ENCODE data around the gene NCOA3.

NCOA3 gene

GRCh38 chr20:47622118-47622665, 120.5 kb downstream of the NCOA3 start:
- no peak for TF ChIP-seq EZH2phosphoT487 (IDR thresholded peaks at IDR 0.05; ENCODE audit: borderline replicate concordance, low read length)
- peaks cover 15% of the 10 kb centered on the region; the same call in 1 of the 2 replicates for H4K20me1 ChIP-seq (ENCODE audit: control insufficient read depth, insufficient read depth, low read depth, low read length)
- H3F3A ChIP-seq (ENCODE audit: control insufficient read depth, insufficient read depth) = peaks cover 66% of the 10 kb centered on the region
- H3K27me3 ChIP-seq (ENCODE audit: control insufficient read depth, low read length) = no peaks in the 10 kb centered on the region
- peaks cover 72% of the 10 kb centered on the region for H3K36me3 ChIP-seq (ENCODE audit: control insufficient read depth, low read length)
- H3K4me2 ChIP-seq (ENCODE audit: low read length) = no peak overlapping the region
- no peaks in the 10 kb centered on the region for H3K9me2 ChIP-seq (replicated peaks; ENCODE audit: control insufficient read depth, low read length)
- peaks cover 96% of the 10 kb centered on the region for H3K79me2 ChIP-seq (ENCODE audit: control insufficient read depth, low read length)
- no peaks in the 10 kb centered on the region for H3K9me3 ChIP-seq (ENCODE audit: control insufficient read depth, insufficient read depth, low read length)
- no peak overlapping the region for H3K4me3 ChIP-seq (ENCODE audit: low read length)
- H3K4me1 ChIP-seq (ENCODE audit: control insufficient read depth, low read length) = peaks cover 40% of the 10 kb centered on the region
- H3K27ac ChIP-seq (ENCODE audit: low read depth, low read length) = no peak overlapping the region

GRCh38 chr20:47623206-47623605, 121.5 kb downstream of the NCOA3 start:
- H3F3A ChIP-seq (ENCODE audit: control insufficient read depth, insufficient read depth) = peaks cover 60% of the 10 kb centered on the region
- H3K9me2 ChIP-seq (replicated peaks; ENCODE audit: control insufficient read depth, low read length) = no peaks in the 10 kb centered on the region
- H3K4me3 ChIP-seq (ENCODE audit: low read length) = no peak overlapping the region
- H3K4me1 ChIP-seq (ENCODE audit: control insufficient read depth, low read length) = peaks cover 32% of the 10 kb centered on the region
- peaks cover 15% of the 10 kb centered on the region; the same call in 1 of the 2 replicates for H4K20me1 ChIP-seq (ENCODE audit: control insufficient read depth, insufficient read depth, low read depth, low read length)
- TF ChIP-seq EZH2phosphoT487 (IDR thresholded peaks at IDR 0.05; ENCODE audit: borderline replicate concordance, low read length) = no peak
- TF ChIP-seq CTCF (IDR thresholded peaks at IDR 0.05; ENCODE audit: low read depth, low read length, poor library complexity, severe bottlenecking) = no peak
- no peaks in the 10 kb centered on the region for H3K27me3 ChIP-seq (ENCODE audit: control insufficient read depth, low read length)
- no peaks in the 10 kb centered on the region for H3K9me3 ChIP-seq (ENCODE audit: control insufficient read depth, insufficient read depth, low read length)
- peaks cover 93% of the 10 kb centered on the region for H3K79me2 ChIP-seq (ENCODE audit: control insufficient read depth, low read length)
- H3K4me2 ChIP-seq (ENCODE audit: low read length) = no peak overlapping the region
- no peak overlapping the region for H3K27ac ChIP-seq (ENCODE audit: low read depth, low read length)
- peaks cover 75% of the 10 kb centered on the region for H3K36me3 ChIP-seq (ENCODE audit: control insufficient read depth, low read length)

DNA sequence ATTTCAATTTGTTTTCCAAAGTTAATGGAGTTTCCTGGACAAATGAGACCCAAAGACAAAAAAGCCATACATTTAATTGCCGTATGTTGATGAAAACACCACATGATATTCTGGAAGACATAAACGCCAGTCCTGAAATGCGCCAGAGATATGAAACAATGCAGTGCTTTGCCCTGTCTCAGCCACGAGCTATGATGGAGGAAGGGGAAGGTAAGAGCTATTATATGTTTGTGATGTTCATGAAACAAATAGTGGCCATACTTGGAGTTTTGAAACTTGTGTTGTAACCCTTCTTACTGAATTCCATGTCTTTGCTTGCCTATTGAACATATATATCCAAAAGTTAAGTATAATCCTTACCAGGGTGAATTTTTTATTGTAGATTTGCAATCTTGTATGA, 125.9 kb downstream of the NCOA3 start:
- peaks cover 77% of the 10 kb centered on the region for H3K79me2 ChIP-seq (ENCODE audit: control insufficient read depth, low read length)
- peaks cover 96% of the 10 kb centered on the region for H3K36me3 ChIP-seq (ENCODE audit: control insufficient read depth, low read length)
- H3K9me2 ChIP-seq (replicated peaks; ENCODE audit: control insufficient read depth, low read length) = no peaks in the 10 kb centered on the region
- H3K4me1 ChIP-seq (ENCODE audit: control insufficient read depth, low read length) = no peaks in the 10 kb centered on the region
- no peak overlapping the region for H3K27ac ChIP-seq (ENCODE audit: low read depth, low read length)
- no peak overlapping the region for H3K4me3 ChIP-seq (ENCODE audit: low read length)
- 0 out of 2 replicates have a peak, but pooled peaks cover 7% of the 10 kb centered on the region for H4K20me1 ChIP-seq (ENCODE audit: control insufficient read depth, insufficient read depth, low read depth, low read length)
- no peaks in the 10 kb centered on the region for H3K9me3 ChIP-seq (ENCODE audit: control insufficient read depth, insufficient read depth, low read length)
- H3F3A ChIP-seq (ENCODE audit: control insufficient read depth, insufficient read depth) = peaks cover 39% of the 10 kb centered on the region
- H3K27me3 ChIP-seq (ENCODE audit: control insufficient read depth, low read length) = no peaks in the 10 kb centered on the region
- TF ChIP-seq EZH2phosphoT487 (IDR thresholded peaks at IDR 0.05; ENCODE audit: borderline replicate concordance, low read length) = no peak
- no peak for TF ChIP-seq CTCF (IDR thresholded peaks at IDR 0.05; ENCODE audit: low read depth, low read length, poor library complexity, severe bottlenecking)
- no peak overlapping the region for H3K4me2 ChIP-seq (ENCODE audit: low read length)

GRCh38 chr20:47629907-47630306, 128.2 kb downstream of the NCOA3 start:
- H3F3A ChIP-seq (ENCODE audit: control insufficient read depth, insufficient read depth) = peaks cover 37% of the 10 kb centered on the region
- peaks cover 96% of the 10 kb centered on the region for H3K36me3 ChIP-seq (ENCODE audit: control insufficient read depth, low read length)
- H3K79me2 ChIP-seq (ENCODE audit: control insufficient read depth, low read length) = peaks cover 71% of the 10 kb centered on the region
- no peak overlapping the region for H3K4me3 ChIP-seq (ENCODE audit: low read length)
- H3K4me2 ChIP-seq (ENCODE audit: low read length) = no peak overlapping the region
- no peaks in the 10 kb centered on the region for H3K4me1 ChIP-seq (ENCODE audit: control insufficient read depth, low read length)
- TF ChIP-seq EZH2phosphoT487 (IDR thresholded peaks at IDR 0.05; ENCODE audit: borderline replicate concordance, low read length) = no peak
- no peak for TF ChIP-seq CTCF (IDR thresholded peaks at IDR 0.05; ENCODE audit: low read depth, low read length, poor library complexity, severe bottlenecking)
- no peaks in the 10 kb centered on the region for H3K9me2 ChIP-seq (replicated peaks; ENCODE audit: control insufficient read depth, low read length)
- H3K27me3 ChIP-seq (ENCODE audit: control insufficient read depth, low read length) = no peaks in the 10 kb centered on the region
- no peaks in the 10 kb centered on the region for H3K9me3 ChIP-seq (ENCODE audit: control insufficient read depth, insufficient read depth, low read length)
- no peak overlapping the region for H3K27ac ChIP-seq (ENCODE audit: low read depth, low read length)
- H4K20me1 ChIP-seq (ENCODE audit: control insufficient read depth, insufficient read depth, low read depth, low read length) = 0 out of 2 replicates have a peak, but pooled peaks cover 6% of the 10 kb centered on the region
